ENCODE measurements around the gene ORAI2. TPM values are rescaled to one million over a fixed set of nuclear protein-coding genes. Genes with fewer than 3 reads are reported as not detected.

ORAI2 gene
- total and polyA plus RNA-seq, 8 donors: 4.1 to 13.5 (median 7.1) TPM

DNA sequence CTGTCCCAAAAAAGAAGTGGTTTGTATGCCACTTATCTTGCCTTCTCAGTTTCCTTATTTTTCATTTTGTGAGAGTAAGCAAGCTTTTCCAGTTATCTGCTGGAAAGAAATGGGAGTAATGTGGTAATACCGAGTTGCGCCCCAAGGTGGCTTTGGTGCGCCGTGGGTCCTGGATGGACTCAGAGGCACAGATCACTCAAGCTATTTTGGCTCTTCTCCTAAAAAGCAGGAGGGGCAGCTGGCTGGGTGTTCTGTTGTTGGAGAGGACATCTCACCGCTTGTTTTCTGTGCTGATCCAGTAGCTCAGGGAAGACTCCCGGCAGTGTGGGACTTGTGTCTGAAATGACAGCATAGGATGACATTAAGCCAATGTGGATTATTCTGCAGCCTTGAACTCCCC, 20.8 kb upstream of the ORAI2 start:
- WGBS, 2 donors: 64 to 72% methylated on average over 6 of the region's 6 CpGs
- Histone ChIP-seq H3K36me3 (peaks cover 0 to 22% (median 7%) of the 10 kb centered on the region in 3 donors), H3K9me3 (no peaks in the 10 kb centered on the region), H3K27me3 (no peaks in the 10 kb centered on the region), H3K27ac (no peak overlapping the region), H3K4me1 (no peaks in the 10 kb centered on the region), H3K4me3 (no peak overlapping the region)
- ATAC-seq (peak in 3 of 4 donors; percentile 49 to 66 (median 51)), FAIRE-seq (no peak), DNase-seq (no peak)
- intact Hi-C loops (cut with DNase I): no loop called here
- TF ChIP-seq, protein P1, sequence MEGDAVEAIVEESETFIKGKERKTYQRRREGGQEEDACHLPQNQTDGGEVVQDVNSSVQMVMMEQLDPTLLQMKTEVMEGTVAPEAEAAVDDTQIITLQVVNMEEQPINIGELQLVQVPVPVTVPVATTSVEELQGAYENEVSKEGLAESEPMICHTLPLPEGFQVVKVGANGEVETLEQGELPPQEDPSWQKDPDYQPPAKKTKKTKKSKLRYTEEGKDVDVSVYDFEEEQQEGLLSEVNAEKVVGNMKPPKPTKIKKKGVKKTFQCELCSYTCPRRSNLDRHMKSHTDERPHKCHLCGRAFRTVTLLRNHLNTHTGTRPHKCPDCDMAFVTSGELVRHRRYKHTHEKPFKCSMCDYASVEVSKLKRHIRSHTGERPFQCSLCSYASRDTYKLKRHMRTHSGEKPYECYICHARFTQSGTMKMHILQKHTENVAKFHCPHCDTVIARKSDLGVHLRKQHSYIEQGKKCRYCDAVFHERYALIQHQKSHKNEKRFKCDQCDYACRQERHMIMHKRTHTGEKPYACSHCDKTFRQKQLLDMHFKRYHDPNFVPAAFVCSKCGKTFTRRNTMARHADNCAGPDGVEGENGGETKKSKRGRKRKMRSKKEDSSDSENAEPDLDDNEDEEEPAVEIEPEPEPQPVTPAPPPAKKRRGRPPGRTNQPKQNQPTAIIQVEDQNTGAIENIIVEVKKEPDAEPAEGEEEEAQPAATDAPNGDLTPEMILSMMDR (IDR thresholded peaks at IDR 0.05): peak in 1 of 4 donors; percentile 15

DNA sequence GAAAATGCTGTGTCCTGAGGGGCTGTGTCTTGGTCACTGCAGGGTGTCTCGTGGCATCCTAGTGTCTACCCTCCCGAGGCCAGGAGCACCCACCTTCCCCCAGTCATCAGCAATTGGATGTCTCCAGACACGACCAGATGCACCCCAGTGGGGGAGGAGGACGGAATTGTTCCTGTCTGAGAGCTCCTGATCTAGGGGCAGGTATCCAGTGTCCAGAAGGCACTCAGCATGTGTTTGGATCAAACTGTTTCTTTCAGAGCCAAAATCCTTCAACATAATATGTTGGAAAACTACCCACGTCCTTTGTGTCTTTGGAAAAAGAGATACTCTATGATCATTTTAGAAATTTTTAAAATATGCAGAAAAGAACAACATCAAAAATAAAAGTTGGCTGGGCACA, 20.3 kb upstream of the ORAI2 start:
- Histone ChIP-seq H3K4me1 (no peaks in the 10 kb centered on the region), H3K9me3 (no peaks in the 10 kb centered on the region), H3K4me3 (no peak overlapping the region), H3K27ac (no peak overlapping the region), H3K36me3 (peaks cover 0 to 18% (median 4%) of the 10 kb centered on the region in 3 donors), H3K27me3 (no peaks in the 10 kb centered on the region)
- intact Hi-C loops (cut with DNase I): no loop called here
- DNase-seq (no peak), FAIRE-seq (no peak), ATAC-seq (no peak)
- TF ChIP-seq, protein P1 (IDR thresholded peaks at IDR 0.05): no peak
- WGBS, 2 donors: 76 to 83% methylated on average over 5 of the region's 5 CpGs

DNA sequence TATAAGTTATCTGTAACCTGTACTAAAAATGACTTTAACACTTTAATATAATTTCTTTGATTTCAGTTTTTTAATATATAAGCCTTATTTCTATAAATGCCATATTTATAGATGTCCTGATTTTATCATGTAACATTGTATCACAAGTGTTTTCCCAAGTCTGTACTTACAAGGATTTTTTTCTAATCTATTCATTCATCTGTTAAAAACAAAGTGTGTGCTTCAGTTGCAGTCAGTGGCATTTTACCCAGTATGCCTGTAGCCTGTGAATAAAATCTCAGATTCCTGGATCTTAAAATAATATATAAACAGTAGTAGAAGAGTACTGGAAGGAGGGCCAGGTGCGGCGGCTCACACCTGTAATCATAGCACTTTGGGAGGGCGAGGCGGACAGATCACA, 19.8 kb upstream of the ORAI2 start:
- Histone ChIP-seq H3K4me1 (no peaks in the 10 kb centered on the region), H3K27me3 (no peaks in the 10 kb centered on the region), H3K4me3 (no peak overlapping the region), H3K36me3 (peaks cover 0 to 13% (median 4%) of the 10 kb centered on the region in 3 donors), H3K9me3 (no peaks in the 10 kb centered on the region), H3K27ac (no peak overlapping the region)
- DNase-seq (no peak), FAIRE-seq (no peak), ATAC-seq (no peak)
- WGBS, 2 donors: 94 to 95% methylated on average over 4 of the region's 4 CpGs
- intact Hi-C loops (cut with DNase I): no loop called here
- TF ChIP-seq, protein P1 (IDR thresholded peaks at IDR 0.05): no peak

DNA sequence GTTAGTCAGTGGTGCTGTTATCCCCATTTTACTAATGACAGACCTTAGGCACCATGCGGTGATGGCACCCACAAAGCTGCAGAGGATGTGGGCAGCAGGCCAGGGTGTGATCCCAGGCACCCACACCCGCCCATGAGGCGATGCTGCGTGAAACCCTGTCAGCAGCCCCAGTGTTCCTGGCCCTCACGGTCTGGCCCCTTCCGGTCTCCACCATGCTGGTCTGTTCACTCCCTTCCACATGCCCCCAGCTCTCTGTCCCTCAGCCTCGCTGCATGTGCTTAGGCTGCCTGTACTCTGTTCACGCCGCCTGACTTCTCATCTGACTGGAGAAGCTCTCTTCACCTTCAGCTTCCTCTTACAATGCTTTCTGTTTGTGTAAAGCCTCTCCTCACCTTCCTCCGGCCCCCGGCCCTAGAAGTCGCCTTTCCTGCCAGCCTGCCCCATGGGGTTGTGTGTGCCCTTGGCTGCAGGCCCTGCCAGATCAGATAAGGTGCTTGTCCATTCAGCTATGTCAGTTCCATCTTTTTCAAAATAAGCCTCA, 17.6 kb upstream of the ORAI2 start:
- no peak overlapping the region for H3K27ac ChIP-seq
- H3K9me3 ChIP-seq: no peaks in the 10 kb centered on the region
- H3K4me1 ChIP-seq: no peaks in the 10 kb centered on the region
- TF ChIP-seq, protein P1 (IDR thresholded peaks at IDR 0.05): no peak
- 85 to 87% methylated on average over 12 of the region's 12 CpGs for WGBS, 2 donors
- intact Hi-C loops (cut with DNase I): no loop called here
- no peaks in the 10 kb centered on the region for H3K27me3 ChIP-seq
- peaks cover 0 to 5% (median 2%) of the 10 kb centered on the region in 3 donors for H3K36me3 ChIP-seq
- ATAC-seq (peak in 1 of 4 donors; percentile 17), FAIRE-seq (no peak), DNase-seq (no peak)
- no peak overlapping the region for H3K4me3 ChIP-seq

DNA sequence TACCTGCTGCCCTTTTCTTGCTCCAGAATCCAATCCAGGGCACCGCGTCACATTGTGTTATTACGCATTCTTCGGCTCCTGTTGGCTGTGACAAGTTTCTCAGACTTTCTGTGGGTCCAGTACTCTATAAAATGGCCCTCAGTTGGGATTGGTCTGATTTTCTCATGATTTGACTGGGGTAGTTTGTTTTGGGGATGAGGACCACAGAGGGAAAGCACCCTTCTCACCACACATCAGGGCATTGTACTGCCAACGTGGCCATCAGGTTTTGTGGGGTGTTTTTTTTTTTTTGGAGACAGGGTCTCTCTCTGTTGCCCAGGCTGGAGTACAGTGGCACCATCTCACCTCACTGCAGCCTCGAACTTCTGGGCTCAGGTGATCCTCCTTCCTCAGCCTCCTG, 17.0 kb upstream of the ORAI2 start:
- 90 to 96% methylated on average over 6 of the region's 6 CpGs for whole genome bisulfite sequencing, 2 donors
- Histone ChIP-seq H3K36me3 (peaks cover 0 to 5% (median 0%) of the 10 kb centered on the region in 3 donors), H3K27ac (no peak overlapping the region), H3K4me1 (no peaks in the 10 kb centered on the region), H3K27me3 (no peaks in the 10 kb centered on the region), H3K9me3 (no peaks in the 10 kb centered on the region), H3K4me3 (no peak overlapping the region)
- TF ChIP-seq, protein P1 (IDR thresholded peaks at IDR 0.05): no peak
- intact Hi-C loops (cut with DNase I): no loop called here
- FAIRE-seq (no peak), DNase-seq (no peak), ATAC-seq (no peak)

Data from pancreas (tissue), 10 donors.